CD14-positive monocyte (primary cell): ENCODE measurements around the gene TNFSF9. TPM values are rescaled to one million over a fixed set of nuclear protein-coding genes. Genes with fewer than 3 reads are reported as not detected.
A peak's percentile ranks its signal among the peaks of the same experiment; 100 is the strongest.

ENCODE experiments used
- DNase-seq, 3 donors: peaks; one replicate each; pipeline ENCODE4 v3.0.0-alpha.2; 2011 to 2022
- H2AFZ ChIP-seq: 2 replicates; pipeline ENCODE4 v1.6.0; 2012; ENCODE audit warnings: mild to moderate bottlenecking, low read depth, low read length, inconsistent platforms; ENCODE audit not compliant: insufficient read depth, poor library complexity, severe bottlenecking
- H3K27ac ChIP-seq, 2 donors: 1 replicate in 1 of 2; 2 replicates in 1 of 2; pipeline ENCODE4 v1.5.1; 2012 to 2013; ENCODE audit warnings: low read length in 2 of 2, control low read depth in 1 of 2, inconsistent platforms in 1 of 2, low read depth in 1 of 2, mild to moderate bottlenecking in 1 of 2
- H3K27me3 ChIP-seq, 2 donors: one replicate each; pipeline versions ENCODE4 v1.6.0 to v1.6.1; 2011 to 2013; ENCODE audit warnings: low read length in 2 of 2; ENCODE audit not compliant: control insufficient read depth in 2 of 2, insufficient read depth in 2 of 2
- H3K36me3 ChIP-seq, 2 donors: replicated peaks in 1 of 2; 1 replicate in 1 of 2; 2 replicates in 1 of 2; pipeline versions ENCODE4 v1.5.1 to v1.6.1; 2012 to 2013; ENCODE audit warnings: low read length in 2 of 2, control low read depth in 1 of 2, inconsistent platforms in 1 of 2, mild to moderate bottlenecking in 1 of 2; ENCODE audit not compliant: insufficient read depth in 2 of 2, control insufficient read depth in 1 of 2
- H3K4me1 ChIP-seq, 2 donors: 1 replicate in 1 of 2; 2 replicates in 1 of 2; pipeline versions ENCODE4 v1.5.1 to v1.6.1; 2012 to 2013; ENCODE audit warnings: low read length in 2 of 2, control low read depth in 1 of 2, inconsistent platforms in 1 of 2, mild to moderate bottlenecking in 1 of 2, moderate library complexity in 1 of 2; ENCODE audit not compliant: insufficient read depth in 2 of 2, control insufficient read depth in 1 of 2
- H3K4me2 ChIP-seq: replicated peaks from 2 replicates; pipeline ENCODE3; 2012; ENCODE audit warnings: low read length, moderate library complexity, mild to moderate bottlenecking; ENCODE audit not compliant: poor library complexity, severe bottlenecking; ENCODE audit errors: extremely low read depth
- H3K4me3 ChIP-seq, 3 experiments: fragments of 200-600 bp in 1 of 3; sonication (generic) in 1 of 3; replicated peaks in 1 of 3; 1 replicate in 2 of 3; 2 replicates in 1 of 3; pipeline ENCODE4 v1.5.1; 2011 to 2013; ENCODE audit warnings: low read length in 3 of 3, mild to moderate bottlenecking in 3 of 3, control low read depth in 2 of 3, low read depth in 2 of 3, inconsistent platforms in 1 of 3, moderate library complexity in 1 of 3
- H3K79me2 ChIP-seq: 2 replicates; pipeline ENCODE4 v1.6.0; 2012; ENCODE audit warnings: mild to moderate bottlenecking, control low read depth, inconsistent platforms, low read length, moderate library complexity; ENCODE audit not compliant: insufficient read depth
- H3K9ac ChIP-seq: 2 replicates; pipeline ENCODE4 v1.6.0; 2017; ENCODE audit warnings: low read length, mild to moderate bottlenecking; ENCODE audit not compliant: insufficient read depth, poor library complexity, severe bottlenecking
- H3K9me3 ChIP-seq, 2 donors: replicated peaks in 1 of 2; 1 replicate in 1 of 2; 2 replicates in 1 of 2; pipeline versions ENCODE4 v1.5.1 to v1.6.1; 2012 to 2013; ENCODE audit warnings: low read length in 2 of 2, control low read depth in 1 of 2; ENCODE audit not compliant: control insufficient read depth in 1 of 2, insufficient read depth in 1 of 2
- H4K20me1 ChIP-seq: 2 replicates; pipeline ENCODE4 v1.6.0; 2012; ENCODE audit warnings: mild to moderate bottlenecking, low read length, control low read depth, moderate library complexity; ENCODE audit not compliant: insufficient read depth
- H3K27ac Mint-ChIP-seq, 7 donors: one replicate each; pipeline ENCODE4 v1.8.0; 2020; ENCODE audit warnings: mild to moderate bottlenecking in 7 of 7, mixed read lengths in 7 of 7, moderate library complexity in 6 of 7, inconsistent platforms in 2 of 7
- H3K27me3 Mint-ChIP-seq, 3 donors: one replicate each; pipeline ENCODE4 v1.8.0; 2021 to 2022; ENCODE audit warnings: low read depth in 3 of 3, mild to moderate bottlenecking in 3 of 3, mixed read lengths in 3 of 3, moderate library complexity in 3 of 3, inconsistent platforms in 1 of 3
- H3K36me3 Mint-ChIP-seq, 2 donors: one replicate each; pipeline ENCODE4 v1.8.0; 2020; ENCODE audit warnings: mixed read lengths in 2 of 2, inconsistent platforms in 1 of 2, mild to moderate bottlenecking in 1 of 2
- H3K4me1 Mint-ChIP-seq: one replicate; pipeline ENCODE4 v1.8.0; 2020; ENCODE audit warnings: mild to moderate bottlenecking, mixed read lengths
- H3K4me3 Mint-ChIP-seq, 2 donors: one replicate each; pipeline ENCODE4 v1.8.0; 2020; ENCODE audit warnings: mild to moderate bottlenecking in 2 of 2, mixed read lengths in 2 of 2, moderate library complexity in 1 of 2
- H3K9me3 Mint-ChIP-seq, 7 donors: one replicate each; pipeline ENCODE4 v1.8.0; 2020 to 2022; ENCODE audit warnings: mixed read lengths in 7 of 7, mild to moderate bottlenecking in 6 of 7, moderate library complexity in 6 of 7, inconsistent platforms in 2 of 7
- CTCF ChIP-seq: fragments of 200-600 bp; IDR thresholded peaks from one replicate; pipeline ENCODE4 v1.8.0; 2022; ENCODE audit warnings: antibody characterized with exemption, mild to moderate bottlenecking
- WGBS: methylation state at CpG from one replicate; pipeline ENCODE4 v1.1.5; 2013; ENCODE audit warnings: missing lambda C conversion rate; ENCODE audit not compliant: insufficient coverage; 5-methylcytosine and 5-hydroxymethylcytosine counted together
- intact Hi-C, 2 donors: fragments of 100-400 bp; cut with micrococcal nuclease; formaldehyde crosslinking; loops; one replicate each; pipeline versions ENCODE4 v1.15.0 to v1.15.1; 2023
- polyA plus RNA-seq, 3 donors: library from polyadenylated mRNA; depleted of rRNA in 1 of 3; unstranded in 2 of 3; stranded (reverse) in 1 of 3; fragments of 300-500 nt in 2 of 3; fragments of >200 nt in 1 of 3; fragmentation: Illumina TruSeq in 2 of 3; gene quantifications; 1 replicate in 2 of 3; 2 replicates in 1 of 3; pipeline ENCODE4 v1.2.3, GENCODE V29; 2012 to 2021

Gene TNFSF9
- polyA plus RNA-seq, 3 donors, result 3.7 to 4.9 (median 4.3) TPM

GRCh38 chr19:6572217-6572616 lies 41.4 kb downstream of the TNFSF9 start:
- H3K4me3 Mint-ChIP-seq, result peak overlapping the region in 1 of 2 donors; percentile 78

GRCh38 chr19:6573350-6573749 lies 42.5 kb downstream of the TNFSF9 start:
- no peak for DNase-seq
- TF ChIP-seq CTCF, result no peak
- peaks cover 0 to 6% of the 10 kb centered on the region in 2 donors for H3K27me3 ChIP-seq
- Mint-ChIP-seq H3K27me3 (peaks cover 3 to 22% (median 10%) of the 10 kb centered on the region in 3 donors), H3K9me3 (peaks cover under 1 to 12% (median 5%) of the 10 kb centered on the region in 7 donors), H3K27ac (peak overlapping the region in 1 of 7 donors; percentile 17), H3K36me3 (no peaks in the 10 kb centered on the region), H3K4me3 (no peak overlapping the region), H3K4me1 (peaks cover 22% of the 10 kb centered on the region)
- no peak overlapping the region for H3K4me2 ChIP-seq
- H3K4me3 ChIP-seq, result no peak overlapping the region
- no peak overlapping the region for H2AFZ ChIP-seq
- H3K79me2 ChIP-seq, result no peaks in the 10 kb centered on the region
- no peak overlapping the region for H3K9ac ChIP-seq
- H3K4me1 ChIP-seq, result peaks cover 44 to 58% of the 10 kb centered on the region in 2 donors
- intact Hi-C loops, result no loop called here
- H3K27ac ChIP-seq, result no peak overlapping the region
- H3K9me3 ChIP-seq, result no peaks in the 10 kb centered on the region
- H4K20me1 ChIP-seq, result no peaks in the 10 kb centered on the region
- H3K36me3 ChIP-seq, result no peaks in the 10 kb centered on the region
- no CpG with 5 or more reads among the region's 1 CpG for WGBS

More at GRCh38 chr19:6572217-6572616, 41.4 kb downstream of the TNFSF9 start:
- H3K36me3 ChIP-seq, result no peaks in the 10 kb centered on the region
- 38% methylated on average over 1 of the region's 4 CpGs for whole genome bisulfite sequencing
- no peaks in the 10 kb centered on the region for H3K79me2 ChIP-seq
- peak overlapping the region in 1 of 3 experiments; percentile 21 for H3K4me3 ChIP-seq
- Mint-ChIP-seq H3K9me3 (peaks cover 2 to 14% (median 5%) of the 10 kb centered on the region in 7 donors), H3K27me3 (peaks cover 6 to 25% (median 10%) of the 10 kb centered on the region in 3 donors), H3K36me3 (no peaks in the 10 kb centered on the region), H3K4me1 (peaks cover 20% of the 10 kb centered on the region), H3K27ac (peak overlapping the region; percentile 66 to 85 (median 82))
- no peak for TF ChIP-seq CTCF
- H3K27ac ChIP-seq, result no peak overlapping the region
- DNase-seq, result peak; percentile 84 to 88 (median 87)
- no peaks in the 10 kb centered on the region for H4K20me1 ChIP-seq
- peak overlapping the region; percentile 19 for H3K4me2 ChIP-seq
- H3K9ac ChIP-seq, result no peak overlapping the region
- H2AFZ ChIP-seq, result no peak overlapping the region
- peaks cover 0 to 6% of the 10 kb centered on the region in 2 donors for H3K27me3 ChIP-seq
- peaks cover 33 to 47% of the 10 kb centered on the region in 2 donors for H3K4me1 ChIP-seq
- intact Hi-C loops, result no loop called here
- H3K9me3 ChIP-seq, result no peaks in the 10 kb centered on the region
